Measurements from ENCODE around the gene ITGA11. TPM values are rescaled to one million over a fixed set of nuclear protein-coding genes. Genes with fewer than 3 reads are reported as not detected.

The ITGA11 gene
- polyA plus RNA-seq, 1 of the 3 experiments (the other 2 are of a cell fraction) = 0.49 TPM

DNA sequence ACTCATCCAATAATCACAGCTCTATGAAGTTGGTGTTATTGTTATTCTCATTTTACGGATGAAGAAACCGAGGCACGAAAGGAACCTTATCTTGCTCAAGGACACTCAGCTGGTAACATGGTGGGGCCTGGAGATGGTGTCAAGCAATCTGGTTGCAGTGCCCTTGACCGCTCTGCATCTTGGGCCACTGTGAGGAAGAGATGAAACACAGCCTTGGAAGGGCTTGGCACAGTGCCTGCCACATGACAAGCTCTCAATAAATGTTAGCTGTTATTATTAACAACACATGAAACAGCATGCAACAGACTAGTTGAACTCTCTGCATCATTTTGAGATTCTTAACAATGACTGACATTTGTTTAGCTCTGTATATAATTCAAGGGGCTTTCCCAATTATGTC, 10.1 kb upstream of the ITGA11 start:
- Histone ChIP-seq H3K4me2 (no peak overlapping the region), H3K4me1 (ENCODE audit: control insufficient read depth in 1 of 2, insufficient read depth in 2 of 2, low read depth in 1 of 2, low read length in 1 of 2) (no peaks in the 10 kb centered on the region; a peak in 1 of 4 replicates), H3K9me3 (no peaks in the 10 kb centered on the region), H3K4me3 (ENCODE audit: low read depth in 2 of 2, low read length in 1 of 2) (no peak overlapping the region), H3K36me3 (replicated peaks in 1 of 2; ENCODE audit: control insufficient read depth in 1 of 2, insufficient read depth in 2 of 2, low read length in 1 of 2) (no peaks in the 10 kb centered on the region), H3F3A (replicated peaks; ENCODE audit: insufficient read depth) (no peaks in the 10 kb centered on the region), H3K27ac (ENCODE audit: low read depth in 2 of 2, low read length in 1 of 2) (no peak overlapping the region), H3K9ac (no peak overlapping the region), H4K20me1 (ENCODE audit: insufficient read depth) (no peaks in the 10 kb centered on the region), H3K79me2 (ENCODE audit: insufficient read depth) (no peaks in the 10 kb centered on the region), H3K9me2 (no peaks in the 10 kb centered on the region), H2AFZ (ENCODE audit: low read depth) (no peak overlapping the region), H3K27me3 (ENCODE audit: insufficient read depth) (peaks cover 1% of the 10 kb centered on the region; the same call in 1 of the 2 replicates)
- TF ChIP-seq ELF1 (IDR thresholded peaks at IDR 0.05) (no peak), RAD21 (IDR thresholded peaks at IDR 0.05; ENCODE audit: low read length) (no peak), JUND (IDR thresholded peaks at IDR 0.05) (no peak), NFIC (IDR thresholded peaks at IDR 0.05; ENCODE audit: borderline replicate concordance) (0 out of 2 replicates have a peak, but pooled peaks have one; percentile 6)
- TF ChIP-seq, protein P1, sequence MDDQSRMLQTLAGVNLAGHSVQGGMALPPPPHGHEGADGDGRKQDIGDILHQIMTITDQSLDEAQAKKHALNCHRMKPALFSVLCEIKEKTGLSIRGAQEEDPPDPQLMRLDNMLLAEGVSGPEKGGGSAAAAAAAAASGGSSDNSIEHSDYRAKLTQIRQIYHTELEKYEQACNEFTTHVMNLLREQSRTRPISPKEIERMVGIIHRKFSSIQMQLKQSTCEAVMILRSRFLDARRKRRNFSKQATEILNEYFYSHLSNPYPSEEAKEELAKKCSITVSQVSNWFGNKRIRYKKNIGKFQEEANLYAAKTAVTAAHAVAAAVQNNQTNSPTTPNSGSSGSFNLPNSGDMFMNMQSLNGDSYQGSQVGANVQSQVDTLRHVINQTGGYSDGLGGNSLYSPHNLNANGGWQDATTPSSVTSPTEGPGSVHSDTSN (IDR thresholded peaks at IDR 0.05) = no peak
- no peak for DNase-seq
- ChIA-PET POLR2A (no interaction called here), CTCF (interaction anchor here (0.7 to 1.3 kb wide), 3 partner anchors 10 to 109 kb away, joined by 3 to 4 read pairs (median 3); partner anchors contain the start of gene ITGA11)
- 53% methylated on average over 4 of the region's 4 CpGs for WGBS (ENCODE audit: low lambda C conversion rate)

DNA sequence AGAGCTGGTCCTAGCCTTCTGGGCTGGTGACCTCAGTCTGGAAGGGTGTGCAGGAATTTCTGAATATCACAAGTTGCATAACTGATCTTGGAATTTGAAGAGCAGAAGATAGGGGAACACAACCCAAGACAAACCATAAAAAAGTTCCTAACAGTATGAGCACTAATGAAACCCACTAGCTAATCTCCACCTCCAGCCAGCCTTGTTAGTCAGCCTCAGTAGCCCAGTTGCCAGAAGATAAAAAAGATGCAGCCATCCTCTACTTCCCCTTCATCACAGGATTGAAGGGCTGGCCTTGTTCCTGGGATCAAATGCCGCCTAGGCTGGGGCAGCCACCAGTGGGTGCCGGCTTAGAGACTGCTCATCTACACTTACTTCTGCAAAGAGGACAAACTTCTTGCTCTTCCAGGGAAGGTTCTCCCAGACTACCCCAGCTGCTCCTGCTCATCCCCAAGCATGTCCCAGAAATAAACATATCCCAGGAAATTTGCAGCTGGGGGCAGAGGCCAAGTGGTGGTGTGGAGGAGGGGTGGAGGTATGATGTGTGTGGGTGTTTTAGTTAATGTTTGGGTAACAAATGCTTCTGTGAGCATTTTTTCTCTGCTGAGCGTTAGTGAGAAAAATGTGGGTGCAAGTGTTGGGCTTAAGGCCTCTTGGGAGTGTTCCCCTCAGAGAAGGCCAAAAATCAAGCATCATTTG, 9.2 kb upstream of the ITGA11 start:
- Histone ChIP-seq H3K4me1 (ENCODE audit: control insufficient read depth in 1 of 2, insufficient read depth in 2 of 2, low read depth in 1 of 2, low read length in 1 of 2) (no peaks in the 10 kb centered on the region; a peak in 1 of 4 replicates), H3K4me2 (no peak overlapping the region)

More for the DNA sequence above, 9.2 kb upstream of the ITGA11 start:
- Histone ChIP-seq H3K27ac (ENCODE audit: low read depth in 2 of 2, low read length in 1 of 2) (no peak overlapping the region), H2AFZ (ENCODE audit: low read depth) (no peak overlapping the region), H3K79me2 (ENCODE audit: insufficient read depth) (no peaks in the 10 kb centered on the region), H3F3A (replicated peaks; ENCODE audit: insufficient read depth) (no peaks in the 10 kb centered on the region), H3K9ac (no peak overlapping the region), H3K4me3 (ENCODE audit: low read depth in 2 of 2, low read length in 1 of 2) (no peak overlapping the region), H3K27me3 (ENCODE audit: insufficient read depth) (peaks cover 9% of the 10 kb centered on the region; the same call in 1 of the 2 replicates), H3K9me3 (no peaks in the 10 kb centered on the region), H4K20me1 (ENCODE audit: insufficient read depth) (no peaks in the 10 kb centered on the region), H3K36me3 (replicated peaks in 1 of 2; ENCODE audit: control insufficient read depth in 1 of 2, insufficient read depth in 2 of 2, low read length in 1 of 2) (no peaks in the 10 kb centered on the region), H3K9me2 (no peaks in the 10 kb centered on the region)
- ChIA-PET POLR2A (no interaction called here), CTCF (interaction anchor here (1.3 kb wide), 2 partner anchors 108 to 110 kb away, joined by 3 to 4 read pairs; no protein-coding TSS in a partner anchor)
- no peak for TF ChIP-seq ELF1 (IDR thresholded peaks at IDR 0.05)
- no peak for TF ChIP-seq TEAD4 (IDR thresholded peaks at IDR 0.05; ENCODE audit: borderline replicate concordance, insufficient read depth)
- no peak for TF ChIP-seq FOXJ3 (CRISPR knock-in tag; IDR thresholded peaks at IDR 0.05)
- TF ChIP-seq, protein P2, sequence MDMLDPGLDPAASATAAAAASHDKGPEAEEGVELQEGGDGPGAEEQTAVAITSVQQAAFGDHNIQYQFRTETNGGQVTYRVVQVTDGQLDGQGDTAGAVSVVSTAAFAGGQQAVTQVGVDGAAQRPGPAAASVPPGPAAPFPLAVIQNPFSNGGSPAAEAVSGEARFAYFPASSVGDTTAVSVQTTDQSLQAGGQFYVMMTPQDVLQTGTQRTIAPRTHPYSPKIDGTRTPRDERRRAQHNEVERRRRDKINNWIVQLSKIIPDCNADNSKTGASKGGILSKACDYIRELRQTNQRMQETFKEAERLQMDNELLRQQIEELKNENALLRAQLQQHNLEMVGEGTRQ (IDR thresholded peaks at IDR 0.05; ENCODE audit: borderline replicate concordance, low read depth, low read length) = no peak
- TF ChIP-seq, protein P3, sequence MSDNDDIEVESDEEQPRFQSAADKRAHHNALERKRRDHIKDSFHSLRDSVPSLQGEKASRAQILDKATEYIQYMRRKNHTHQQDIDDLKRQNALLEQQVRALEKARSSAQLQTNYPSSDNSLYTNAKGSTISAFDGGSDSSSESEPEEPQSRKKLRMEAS (IDR thresholded peaks at IDR 0.05; ENCODE audit: low read depth) = no peak
- no peak for TF ChIP-seq GABPA (IDR thresholded peaks at IDR 0.05; ENCODE audit: low read depth)
- TF ChIP-seq SIN3A (IDR thresholded peaks at IDR 0.05; ENCODE audit: borderline replicate concordance, low read depth, low read length) = no peak
- TF ChIP-seq TAF1 (IDR thresholded peaks at IDR 0.05; ENCODE audit: borderline replicate concordance, low read depth, low read length) = no peak
- no peak for TF ChIP-seq EP300 (IDR thresholded peaks at IDR 0.05; ENCODE audit: borderline replicate concordance in 1 of 2, low read depth in 1 of 2, low read length in 1 of 2)
- no peak for DNase-seq
- 30% methylated on average over 2 of the region's 3 CpGs for WGBS (ENCODE audit: low lambda C conversion rate)

Measured in SK-N-SH (cell line).